GM19023 (cell line): ENCODE results near the gene KRTAP10-10.
"Not testable (repeated sequence)": the region's sequence is repeated elsewhere in the genome, so short reads cannot be mapped to it uniquely, and the experiment has no call there.

Source experiments
- ATAC-seq: cut with Tn5 transposase; IDR thresholded peaks from one replicate; pipeline ENCODE4 v1.9.1; 2021; ENCODE audit warnings: mild to moderate bottlenecking, moderate library complexity; ENCODE audit not compliant: unreplicated experiment

The KRTAP10-10 gene

GRCh38 chr21:44637018-44637850, at the start of gene KRTAP10-10:
Gene KRTAP10-10, plus strand, starts transcription at chr21:44637356. Its CDS starts 62 bp downstream, at chr21:44637418.
- ATAC-seq, result no peak

GRCh38 chr21:44589094-44589493, 48.1 kb upstream of the KRTAP10-10 start:
- no peak for ATAC-seq

- ATAC-seq, result no peak
These were observed 47.4 kb upstream of the KRTAP10-10 start for GRCh38 chr21:44589586-44590305.

GRCh38 chr21:44590311-44590721, 46.8 kb upstream of the KRTAP10-10 start:
- no peak for ATAC-seq

- ATAC-seq, result not testable (repeated sequence)
These were observed 46.0 kb upstream of the KRTAP10-10 start for GRCh38 chr21:44590897-44591800.

- not testable (repeated sequence) for ATAC-seq
These were observed 45.4 kb upstream of the KRTAP10-10 start for GRCh38 chr21:44591801-44592130.

- ATAC-seq, result no peak
These were observed 44.5 kb upstream of the KRTAP10-10 start, which contains the start of gene KRTAP10-6 for GRCh38 chr21:44592446-44593311. Gene KRTAP10-6, minus strand, starts transcription at chr21:44592505. Its CDS starts 21 bp downstream, at chr21:44592484.

- no peak for ATAC-seq
These were observed 43.4 kb upstream of the KRTAP10-10 start for GRCh38 chr21:44593598-44594405.

GRCh38 chr21:44594406-44594916, 42.7 kb upstream of the KRTAP10-10 start:
- ATAC-seq, result no peak

GRCh38 chr21:44595524-44595923, 41.6 kb upstream of the KRTAP10-10 start:
- ATAC-seq, result no peak

GRCh38 chr21:44596068-44596725, 41.0 kb upstream of the KRTAP10-10 start:
- ATAC-seq, result no peak

GRCh38 chr21:44598061-44598460, 39.1 kb upstream of the KRTAP10-10 start:
- ATAC-seq, result no peak

- no peak for ATAC-seq
These were observed 37.7 kb upstream of the KRTAP10-10 start for GRCh38 chr21:44599264-44600029.

GRCh38 chr21:44600118-44600978, 36.8 kb upstream of the KRTAP10-10 start, which contains the start of gene KRTAP10-7:
Gene KRTAP10-7, plus strand, starts transcription at chr21:44600597. Its CDS starts 25 bp downstream, at chr21:44600622.
- not testable (repeated sequence) for ATAC-seq

GRCh38 chr21:44601091-44601490, 36.1 kb upstream of the KRTAP10-10 start:
- ATAC-seq, result not testable (repeated sequence)

GRCh38 chr21:44601596-44602462, 35.3 kb upstream of the KRTAP10-10 start:
- no peak for ATAC-seq
